ENCODE results near the gene KCNJ14. TPM values are rescaled to one million over a fixed set of nuclear protein-coding genes. Genes with fewer than 3 reads are reported as not detected.

Gene KCNJ14
- total RNA-seq, 2 experiments from 2014 or later: 1.4 to 1.5 TPM

- H3K4me3 Mint-ChIP-seq: no peak overlapping the region
- ATAC-seq (no peak), DNase-seq (no peak)
- no peaks in the 10 kb centered on the region for H3K27me3 Mint-ChIP-seq (ENCODE audit: low read depth)
- peaks cover 25% of the 10 kb centered on the region for H3K4me1 Mint-ChIP-seq (ENCODE audit: low read depth)
- POLR2A ChIA-PET: interaction anchor here (1.2 kb wide), 1 partner anchor 144 kb away, joined by 3 read pairs; the partner anchor contains the start of genes RPL18 and SPHK2
- peaks cover 58% of the 10 kb centered on the region for H3K36me3 Mint-ChIP-seq (ENCODE audit: low read depth)
- peak overlapping the region; percentile 49 for H3K27ac Mint-ChIP-seq
- CTCF ChIA-PET: interaction anchor here (1.0 to 1.3 kb wide), 3 partner anchors 14 to 114 kb away, joined by 3 to 8 read pairs (median 4); no protein-coding TSS in a partner anchor
- H3K9me3 Mint-ChIP-seq (ENCODE audit: insufficient read depth): no peaks in the 10 kb centered on the region
Observed at GRCh38 chr19:48475369-48476068, 20.1 kb downstream of the KCNJ14 start.

- POLR2A ChIA-PET: interaction anchor here (1.2 kb wide), 1 partner anchor 143 kb away, joined by 3 read pairs; the partner anchor contains the start of genes RPL18 and SPHK2
- H3K27ac Mint-ChIP-seq: no peak overlapping the region
- H3K36me3 Mint-ChIP-seq (ENCODE audit: low read depth): peaks cover 56% of the 10 kb centered on the region
Observed at GRCh38 chr19:48476176-48476575, 20.8 kb downstream of the KCNJ14 start.

GRCh38 chr19:48477067-48477685, 21.8 kb downstream of the KCNJ14 start:
- no peak for DNase-seq
- no peaks in the 10 kb centered on the region for H3K9me3 Mint-ChIP-seq (ENCODE audit: insufficient read depth)
- H3K36me3 Mint-ChIP-seq (ENCODE audit: low read depth): peaks cover 49% of the 10 kb centered on the region
- H3K4me1 Mint-ChIP-seq (ENCODE audit: low read depth): peaks cover 34% of the 10 kb centered on the region
- ChIA-PET POLR2A (interaction anchor here (0.5 kb wide), 1 partner anchor 86 kb away, joined by 3 read pairs; the partner anchor contains the start of gene KDELR1), CTCF (no interaction called here)
- H3K4me3 Mint-ChIP-seq: no peak overlapping the region
- no peak overlapping the region for H3K27ac Mint-ChIP-seq
- ATAC-seq: no peak
- no peaks in the 10 kb centered on the region for H3K27me3 Mint-ChIP-seq (ENCODE audit: low read depth)

More at GRCh38 chr19:48476176-48476575, 20.8 kb downstream of the KCNJ14 start:
- CTCF ChIA-PET: interaction anchor here (1.0 to 1.3 kb wide), 2 partner anchors 14 to 113 kb away, joined by 3 to 8 read pairs; no protein-coding TSS in a partner anchor
- H3K9me3 Mint-ChIP-seq (ENCODE audit: insufficient read depth): no peaks in the 10 kb centered on the region
- no peak overlapping the region for H3K4me3 Mint-ChIP-seq
- H3K4me1 Mint-ChIP-seq (ENCODE audit: low read depth): peaks cover 28% of the 10 kb centered on the region
- H3K27me3 Mint-ChIP-seq (ENCODE audit: low read depth): no peaks in the 10 kb centered on the region
- no peak for DNase-seq
- no peak for ATAC-seq

GRCh38 chr19:48477698-48478338, 22.4 kb downstream of the KCNJ14 start:
- Mint-ChIP-seq H3K27ac (no peak overlapping the region), H3K27me3 (ENCODE audit: low read depth) (no peaks in the 10 kb centered on the region), H3K4me3 (no peak overlapping the region), H3K9me3 (ENCODE audit: insufficient read depth) (no peaks in the 10 kb centered on the region), H3K36me3 (ENCODE audit: low read depth) (peaks cover 45% of the 10 kb centered on the region), H3K4me1 (ENCODE audit: low read depth) (peaks cover 34% of the 10 kb centered on the region)
- POLR2A ChIA-PET: no interaction called here
- ATAC-seq: no peak
- CTCF ChIA-PET: no interaction called here
- no peak for DNase-seq

- POLR2A ChIA-PET: interaction anchor here (1.1 kb wide), 1 partner anchor 9 kb away, joined by 3 read pairs; no protein-coding TSS in a partner anchor
Observed at GRCh38 chr19:48478339-48479256, 23.2 kb downstream of the KCNJ14 start.

GRCh38 chr19:48479686-48480085, 24.3 kb downstream of the KCNJ14 start:
- no peak overlapping the region for H3K4me3 Mint-ChIP-seq
- DNase-seq (no peak), ATAC-seq (no peak)
- H3K9me3 Mint-ChIP-seq (ENCODE audit: insufficient read depth): no peaks in the 10 kb centered on the region
- H3K27ac Mint-ChIP-seq: peak overlapping the region; percentile 31
- CTCF ChIA-PET: interaction anchor here (0.6 to 1.3 kb wide), 3 partner anchors 14 to 112 kb away, joined by 3 to 4 read pairs (median 3); no protein-coding TSS in a partner anchor
- POLR2A ChIA-PET: interaction anchor here (1.1 kb wide), 1 partner anchor 8 kb away, joined by 3 read pairs; no protein-coding TSS in a partner anchor
- peaks cover 30% of the 10 kb centered on the region for H3K36me3 Mint-ChIP-seq (ENCODE audit: low read depth)
- peaks cover 31% of the 10 kb centered on the region for H3K4me1 Mint-ChIP-seq (ENCODE audit: low read depth)
- H3K27me3 Mint-ChIP-seq (ENCODE audit: low read depth): no peaks in the 10 kb centered on the region

More at GRCh38 chr19:48478339-48479256, 23.2 kb downstream of the KCNJ14 start:
- CTCF ChIA-PET: no interaction called here
- Mint-ChIP-seq H3K27me3 (ENCODE audit: low read depth) (no peaks in the 10 kb centered on the region), H3K36me3 (ENCODE audit: low read depth) (peaks cover 38% of the 10 kb centered on the region), H3K27ac (no peak overlapping the region), H3K4me3 (no peak overlapping the region), H3K4me1 (ENCODE audit: low read depth) (peaks cover 33% of the 10 kb centered on the region), H3K9me3 (ENCODE audit: insufficient read depth) (no peaks in the 10 kb centered on the region)
- ATAC-seq (no peak), DNase-seq (no peak)

GRCh38 chr19:48480183-48480557, 24.8 kb downstream of the KCNJ14 start:
- H3K27ac Mint-ChIP-seq: peak overlapping the region; percentile 92
- peak; percentile 54 for DNase-seq
- no peaks in the 10 kb centered on the region for H3K27me3 Mint-ChIP-seq (ENCODE audit: low read depth)
- ATAC-seq: no peak
- POLR2A ChIA-PET: interaction anchor here (2.2 kb wide), 1 partner anchor 116 kb away, joined by 8 read pairs; the partner anchor contains the start of genes SYNGR4 and TMEM143
- CTCF ChIA-PET: interaction anchor here (0.6 to 1.3 kb wide), 4 partner anchors 8 to 112 kb away, joined by 3 to 4 read pairs (median 3); no protein-coding TSS in a partner anchor
- peaks cover 27% of the 10 kb centered on the region for H3K36me3 Mint-ChIP-seq (ENCODE audit: low read depth)
- peak overlapping the region; percentile 60 for H3K4me3 Mint-ChIP-seq
- H3K9me3 Mint-ChIP-seq (ENCODE audit: insufficient read depth): no peaks in the 10 kb centered on the region
- H3K4me1 Mint-ChIP-seq (ENCODE audit: low read depth): peaks cover 31% of the 10 kb centered on the region

GRCh38 chr19:48480558-48481500, 25.5 kb downstream of the KCNJ14 start:
- peaks cover 31% of the 10 kb centered on the region for H3K4me1 Mint-ChIP-seq (ENCODE audit: low read depth)
- DNase-seq (peak; percentile 76), ATAC-seq (peak; percentile 88)
- peak overlapping the region; percentile 60 for H3K4me3 Mint-ChIP-seq
- POLR2A ChIA-PET: interaction anchor here (0.7 to 2.2 kb wide), 3 partner anchors 9 to 117 kb away, joined by 3 to 8 read pairs (median 5); partner anchors contain the start of genes SYNGR4 and TMEM143
- H3K27me3 Mint-ChIP-seq (ENCODE audit: low read depth): no peaks in the 10 kb centered on the region
- peaks cover 20% of the 10 kb centered on the region for H3K36me3 Mint-ChIP-seq (ENCODE audit: low read depth)
- CTCF ChIA-PET: interaction anchor here (0.7 to 1.8 kb wide), 3 partner anchors 8 to 108 kb away, joined by 3 to 19 read pairs (median 4); no protein-coding TSS in a partner anchor
- no peaks in the 10 kb centered on the region for H3K9me3 Mint-ChIP-seq (ENCODE audit: insufficient read depth)
- H3K27ac Mint-ChIP-seq: peak overlapping the region; percentile 92

GRCh38 chr19:48481846-48482639, 26.7 kb downstream of the KCNJ14 start:
- Mint-ChIP-seq H3K36me3 (ENCODE audit: low read depth) (peaks cover 16% of the 10 kb centered on the region), H3K4me1 (ENCODE audit: low read depth) (peaks cover 31% of the 10 kb centered on the region), H3K27me3 (ENCODE audit: low read depth) (no peaks in the 10 kb centered on the region), H3K9me3 (ENCODE audit: insufficient read depth) (no peaks in the 10 kb centered on the region), H3K4me3 (no peak overlapping the region), H3K27ac (peak overlapping the region; percentile 50)
- ChIA-PET POLR2A (interaction anchor here (0.8 to 2.2 kb wide), 2 partner anchors 36 to 118 kb away, joined by 3 to 8 read pairs; partner anchors contain the start of genes SYNGR4 and TMEM143), CTCF (interaction anchor here (1.8 kb wide), 1 partner anchor 8 kb away, joined by 19 read pairs; no protein-coding TSS in a partner anchor)
- no peak for DNase-seq
- no peak for ATAC-seq

Data from activated CD8-positive, alpha-beta T cell treated with anti-CD3 and anti-CD28 coated beads, Interleukin-2, amount 10 ng/mL, durations not matched to agents 7 days and 5 days (primary cell).